ENCODE measurements around the gene STK33.

- TF ChIP-seq CTCF (IDR thresholded peaks at IDR 0.05; ENCODE audit: low read length) (no peak), EZH2 (optimal IDR thresholded peaks at IDR 0.05; ENCODE audit: low read depth, low read length) (no peak), EZH2phosphoT487 (IDR thresholded peaks at IDR 0.05; ENCODE audit: low read length) (no peak)
Measured at GRCh38 chr11:8593455-8593854, 573 bp downstream of the STK33 start.
